ENCODE measurements around the gene KLF13.

KLF13 gene

GRCh38 chr15:31279221-31280045 is 47.2 kb upstream of the KLF13 start:
- H2AFZ ChIP-seq (ENCODE audit: insufficient read depth, low read length, poor library complexity) = no peak overlapping the region
- no peak overlapping the region for H3K27ac ChIP-seq (ENCODE audit: low read depth, low read length)
- no CpG with 5 or more reads among the region's 11 CpGs for WGBS (ENCODE audit: extremely low coverage, insufficient coverage, insufficient read length)
- H2AK5ac ChIP-seq (ENCODE audit: low read length) = no peak overlapping the region
- peaks cover 0 to 2% of the 10 kb centered on the region in 2 experiments for H3K4me1 ChIP-seq (ENCODE audit: control insufficient read depth in 1 of 2, insufficient read depth in 2 of 2, low read length in 2 of 2)
- no peaks in the 10 kb centered on the region for H3K79me2 ChIP-seq (ENCODE audit: control insufficient read depth, insufficient read depth, low read length, poor library complexity)
- H4K91ac ChIP-seq (ENCODE audit: low read depth, low read length) = no peak overlapping the region
- H3K23ac ChIP-seq (ENCODE audit: low read length) = no peak overlapping the region
- no peak overlapping the region for H2BK120ac ChIP-seq (ENCODE audit: insufficient read depth, low read length, poor library complexity)
- no peak for DNase-seq
- no peaks in the 10 kb centered on the region for H3K36me3 ChIP-seq (ENCODE audit: control insufficient read depth in 1 of 2, insufficient read depth in 2 of 2, low read length in 2 of 2)
- H3K27me3 ChIP-seq (ENCODE audit: insufficient read depth, low read length) = no peaks in the 10 kb centered on the region
- no peak overlapping the region for H4K8ac ChIP-seq (ENCODE audit: low read depth, low read length)
- no peak overlapping the region for H3K9ac ChIP-seq (ENCODE audit: low read length)
- no peak overlapping the region for H3K4ac ChIP-seq (ENCODE audit: low read depth, low read length)
- no peak overlapping the region for H3K14ac ChIP-seq (ENCODE audit: low read length)
- no peak overlapping the region for H3K4me3 ChIP-seq (ENCODE audit: low read depth, low read length)
- no peak overlapping the region for H2BK5ac ChIP-seq (ENCODE audit: low read depth, low read length, poor library complexity)
- H3K4me2 ChIP-seq (ENCODE audit: low read length) = no peak overlapping the region
- H2BK12ac ChIP-seq (ENCODE audit: low read length) = no peak overlapping the region
- H3K79me1 ChIP-seq (ENCODE audit: low read length) = no peaks in the 10 kb centered on the region
- H4K12ac ChIP-seq (ENCODE audit: low read depth, low read length) = no peak overlapping the region
- no peaks in the 10 kb centered on the region for H3K9me3 ChIP-seq (ENCODE audit: insufficient read depth, low read depth, low read length)
- H3K18ac ChIP-seq (ENCODE audit: low read length) = no peak overlapping the region

- Histone ChIP-seq H3K4me2 (ENCODE audit: low read length) (no peak overlapping the region), H3K4me1 (ENCODE audit: control insufficient read depth in 1 of 2, insufficient read depth in 2 of 2, low read length in 2 of 2) (peaks cover 0 to 2% of the 10 kb centered on the region in 2 experiments), H3K18ac (ENCODE audit: low read length) (no peak overlapping the region), H3K27ac (ENCODE audit: low read depth, low read length) (no peak overlapping the region), H2BK120ac (ENCODE audit: insufficient read depth, low read length, poor library complexity) (no peak overlapping the region), H3K14ac (ENCODE audit: low read length) (no peak overlapping the region), H4K91ac (ENCODE audit: low read depth, low read length) (no peak overlapping the region), H2BK12ac (ENCODE audit: low read length) (no peak overlapping the region), H3K36me3 (ENCODE audit: control insufficient read depth in 1 of 2, insufficient read depth in 2 of 2, low read length in 2 of 2) (no peaks in the 10 kb centered on the region), H3K79me1 (ENCODE audit: low read length) (no peaks in the 10 kb centered on the region), H2BK5ac (ENCODE audit: low read depth, low read length, poor library complexity) (no peak overlapping the region), H2AK5ac (ENCODE audit: low read length) (no peak overlapping the region), H3K79me2 (ENCODE audit: control insufficient read depth, insufficient read depth, low read length, poor library complexity) (no peaks in the 10 kb centered on the region), H3K27me3 (ENCODE audit: insufficient read depth, low read length) (no peaks in the 10 kb centered on the region), H4K8ac (ENCODE audit: low read depth, low read length) (no peak overlapping the region), H3K4ac (ENCODE audit: low read depth, low read length) (no peak overlapping the region), H2AFZ (ENCODE audit: insufficient read depth, low read length, poor library complexity) (no peak overlapping the region), H3K9me3 (ENCODE audit: insufficient read depth, low read depth, low read length) (no peaks in the 10 kb centered on the region), H4K12ac (ENCODE audit: low read depth, low read length) (no peak overlapping the region), H3K23ac (ENCODE audit: low read length) (no peak overlapping the region), H3K4me3 (ENCODE audit: low read depth, low read length) (no peak overlapping the region), H3K9ac (ENCODE audit: low read length) (no peak overlapping the region)
- WGBS (ENCODE audit: extremely low coverage, insufficient coverage, insufficient read length) = no CpG with 5 or more reads among the region's 16 CpGs
- no peak for DNase-seq
Observed at GRCh38 chr15:31280046-31280830, 46.4 kb upstream of the KLF13 start.

GRCh38 chr15:31280831-31281216 is 45.8 kb upstream of the KLF13 start:
- H3K9ac ChIP-seq (ENCODE audit: low read length) = no peak overlapping the region
- H3K79me2 ChIP-seq (ENCODE audit: control insufficient read depth, insufficient read depth, low read length, poor library complexity) = no peaks in the 10 kb centered on the region
- no CpG with 5 or more reads among the region's 6 CpGs for whole genome bisulfite sequencing (ENCODE audit: extremely low coverage, insufficient coverage, insufficient read length)

DNA sequence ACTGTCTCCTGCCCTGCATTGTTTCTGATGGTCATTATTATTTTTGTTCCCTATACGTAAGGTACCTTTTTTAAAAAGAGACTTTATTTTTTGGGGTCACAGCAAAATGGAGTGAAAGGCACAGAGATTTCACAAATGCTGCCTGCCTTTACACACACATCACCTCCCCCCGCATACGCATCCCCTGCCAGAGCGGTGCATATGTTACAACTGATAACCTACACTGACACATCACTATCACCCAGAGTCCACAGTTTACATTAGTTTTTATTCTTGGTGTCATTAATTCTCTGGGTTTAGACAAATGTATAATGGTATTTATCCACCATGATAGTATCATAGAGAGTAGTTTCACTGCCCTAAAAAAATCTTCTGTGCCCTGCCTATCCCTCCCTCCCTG is 43.6 kb upstream of the KLF13 start:
- Histone ChIP-seq H2AFZ (ENCODE audit: insufficient read depth, low read length, poor library complexity) (no peak overlapping the region), H2BK12ac (ENCODE audit: low read length) (no peak overlapping the region), H4K8ac (ENCODE audit: low read depth, low read length) (no peak overlapping the region)

More at GRCh38 chr15:31280831-31281216, 45.8 kb upstream of the KLF13 start:
- no peak overlapping the region for H4K91ac ChIP-seq (ENCODE audit: low read depth, low read length)
- peaks cover 0 to 2% of the 10 kb centered on the region in 2 experiments for H3K4me1 ChIP-seq (ENCODE audit: control insufficient read depth in 1 of 2, insufficient read depth in 2 of 2, low read length in 2 of 2)
- H3K27ac ChIP-seq (ENCODE audit: low read depth, low read length) = no peak overlapping the region
- no peak overlapping the region for H3K4me3 ChIP-seq (ENCODE audit: low read depth, low read length)
- no peak for DNase-seq
- no peaks in the 10 kb centered on the region for H3K36me3 ChIP-seq (ENCODE audit: control insufficient read depth in 1 of 2, insufficient read depth in 2 of 2, low read length in 2 of 2)
- no peak overlapping the region for H3K4ac ChIP-seq (ENCODE audit: low read depth, low read length)
- no peak overlapping the region for H2BK12ac ChIP-seq (ENCODE audit: low read length)
- no peaks in the 10 kb centered on the region for H3K79me1 ChIP-seq (ENCODE audit: low read length)
- no peak overlapping the region for H3K4me2 ChIP-seq (ENCODE audit: low read length)
- H2BK5ac ChIP-seq (ENCODE audit: low read depth, low read length, poor library complexity) = no peak overlapping the region
- no peak overlapping the region for H4K12ac ChIP-seq (ENCODE audit: low read depth, low read length)
- no peak overlapping the region for H3K23ac ChIP-seq (ENCODE audit: low read length)
- no peak overlapping the region for H2AK5ac ChIP-seq (ENCODE audit: low read length)
- no peaks in the 10 kb centered on the region for H3K9me3 ChIP-seq (ENCODE audit: insufficient read depth, low read depth, low read length)
- no peaks in the 10 kb centered on the region for H3K27me3 ChIP-seq (ENCODE audit: insufficient read depth, low read length)
- H2BK120ac ChIP-seq (ENCODE audit: insufficient read depth, low read length, poor library complexity) = no peak overlapping the region
- H4K8ac ChIP-seq (ENCODE audit: low read depth, low read length) = no peak overlapping the region
- no peak overlapping the region for H3K14ac ChIP-seq (ENCODE audit: low read length)
- no peak overlapping the region for H2AFZ ChIP-seq (ENCODE audit: insufficient read depth, low read length, poor library complexity)
- no peak overlapping the region for H3K18ac ChIP-seq (ENCODE audit: low read length)

More for the DNA sequence above, 43.6 kb upstream of the KLF13 start:
- H2BK5ac ChIP-seq (ENCODE audit: low read depth, low read length, poor library complexity) = no peak overlapping the region
- WGBS (ENCODE audit: extremely low coverage, insufficient coverage, insufficient read length) = no CpG with 5 or more reads among the region's 4 CpGs
- H3K9me3 ChIP-seq (ENCODE audit: insufficient read depth, low read depth, low read length) = no peaks in the 10 kb centered on the region
- no peak overlapping the region for H3K27ac ChIP-seq (ENCODE audit: low read depth, low read length)
- H3K23ac ChIP-seq (ENCODE audit: low read length) = no peak overlapping the region
- H3K14ac ChIP-seq (ENCODE audit: low read length) = no peak overlapping the region
- no peak overlapping the region for H3K4ac ChIP-seq (ENCODE audit: low read depth, low read length)
- H3K27me3 ChIP-seq (ENCODE audit: insufficient read depth, low read length) = no peaks in the 10 kb centered on the region
- no peak overlapping the region for H4K91ac ChIP-seq (ENCODE audit: low read depth, low read length)
- H3K36me3 ChIP-seq (ENCODE audit: control insufficient read depth in 1 of 2, insufficient read depth in 2 of 2, low read length in 2 of 2) = no peaks in the 10 kb centered on the region
- H3K4me2 ChIP-seq (ENCODE audit: low read length) = no peak overlapping the region
- H3K18ac ChIP-seq (ENCODE audit: low read length) = no peak overlapping the region
- H3K4me1 ChIP-seq (ENCODE audit: control insufficient read depth in 1 of 2, insufficient read depth in 2 of 2, low read length in 2 of 2) = peaks cover 0 to under 1% of the 10 kb centered on the region in 2 experiments
- H3K4me3 ChIP-seq (ENCODE audit: low read depth, low read length) = no peak overlapping the region
- H3K9ac ChIP-seq (ENCODE audit: low read length) = no peak overlapping the region
- no peak overlapping the region for H2BK120ac ChIP-seq (ENCODE audit: insufficient read depth, low read length, poor library complexity)
- H3K79me1 ChIP-seq (ENCODE audit: low read length) = no peaks in the 10 kb centered on the region
- H2AK5ac ChIP-seq (ENCODE audit: low read length) = no peak overlapping the region
- DNase-seq = no peak
- H3K79me2 ChIP-seq (ENCODE audit: control insufficient read depth, insufficient read depth, low read length, poor library complexity) = no peaks in the 10 kb centered on the region
- no peak overlapping the region for H4K12ac ChIP-seq (ENCODE audit: low read depth, low read length)
